GM21367 (cell line): ENCODE data around the gene IDH2.

Experiments
- ATAC-seq: cut with Tn5 transposase; IDR thresholded peaks from one replicate; pipeline ENCODE4 v1.9.1; 2021; ENCODE audit not compliant: unreplicated experiment

IDH2 gene

DNA sequence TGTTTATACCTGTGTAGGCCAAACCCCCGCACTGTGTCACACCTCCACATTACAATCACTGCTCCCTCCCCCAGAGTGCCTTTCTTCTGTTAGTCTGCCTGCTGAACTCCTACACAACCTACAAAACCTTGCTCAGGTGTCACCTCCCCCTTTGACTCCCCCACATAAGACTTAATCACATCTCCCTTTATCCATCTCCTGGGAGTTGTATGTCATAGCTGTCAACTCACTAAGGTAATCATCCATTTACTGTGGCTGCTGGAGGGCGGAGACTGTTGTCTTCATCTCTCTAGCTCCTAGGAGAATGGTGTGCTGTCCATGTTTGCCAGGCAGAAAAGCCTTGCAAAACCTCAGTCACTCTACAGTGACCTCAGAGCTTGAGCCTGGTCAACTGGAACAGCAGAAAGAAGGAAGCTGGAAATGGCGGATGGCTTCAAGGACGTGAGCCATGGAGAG is 57.3 kb downstream of the IDH2 start:
- no peak for ATAC-seq

DNA sequence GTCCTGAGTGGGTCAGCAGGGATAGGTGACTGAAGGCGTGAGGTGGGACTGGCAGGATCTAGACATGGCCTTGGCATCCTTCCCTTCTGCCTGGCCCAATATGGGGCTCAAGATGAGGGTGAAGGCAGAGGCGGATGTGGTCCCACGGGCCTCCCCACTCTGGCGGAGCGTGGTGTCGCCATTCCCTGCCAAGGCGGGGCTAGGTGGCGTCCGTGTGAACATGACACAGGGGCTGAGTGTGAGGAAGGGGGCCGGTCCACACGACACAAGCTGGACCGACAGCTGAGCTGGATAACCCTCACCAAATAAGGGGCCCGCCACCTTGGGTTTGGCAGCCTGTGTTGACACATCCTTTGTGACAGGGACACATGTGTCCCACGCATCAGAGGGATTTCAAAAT is 58.1 kb downstream of the IDH2 start:
- no peak for ATAC-seq

DNA sequence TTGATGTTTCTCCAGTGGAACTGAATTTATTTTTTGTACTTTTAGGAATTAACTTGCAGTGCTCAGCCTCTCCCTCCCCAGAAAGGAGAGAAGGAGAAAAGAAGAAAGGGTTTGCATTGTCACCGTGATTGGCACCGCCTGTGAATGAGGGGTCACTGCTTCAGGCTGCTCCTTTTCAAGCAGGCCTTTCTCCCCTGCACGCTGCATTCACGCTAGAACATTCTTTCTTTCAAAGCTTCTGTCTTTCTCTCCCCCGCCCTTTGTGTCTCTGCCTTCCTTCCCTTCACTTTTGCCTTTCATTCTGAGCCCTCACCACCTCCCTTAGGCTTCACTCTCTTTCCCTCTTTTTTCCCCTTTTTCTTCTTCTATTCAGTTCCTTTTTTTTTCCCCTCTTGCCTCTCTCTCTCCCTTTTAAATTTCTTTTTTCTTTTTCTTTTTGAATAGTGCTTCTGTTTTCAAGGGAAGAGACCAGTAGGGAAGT is 58.7 kb downstream of the IDH2 start:
- ATAC-seq: no peak

DNA sequence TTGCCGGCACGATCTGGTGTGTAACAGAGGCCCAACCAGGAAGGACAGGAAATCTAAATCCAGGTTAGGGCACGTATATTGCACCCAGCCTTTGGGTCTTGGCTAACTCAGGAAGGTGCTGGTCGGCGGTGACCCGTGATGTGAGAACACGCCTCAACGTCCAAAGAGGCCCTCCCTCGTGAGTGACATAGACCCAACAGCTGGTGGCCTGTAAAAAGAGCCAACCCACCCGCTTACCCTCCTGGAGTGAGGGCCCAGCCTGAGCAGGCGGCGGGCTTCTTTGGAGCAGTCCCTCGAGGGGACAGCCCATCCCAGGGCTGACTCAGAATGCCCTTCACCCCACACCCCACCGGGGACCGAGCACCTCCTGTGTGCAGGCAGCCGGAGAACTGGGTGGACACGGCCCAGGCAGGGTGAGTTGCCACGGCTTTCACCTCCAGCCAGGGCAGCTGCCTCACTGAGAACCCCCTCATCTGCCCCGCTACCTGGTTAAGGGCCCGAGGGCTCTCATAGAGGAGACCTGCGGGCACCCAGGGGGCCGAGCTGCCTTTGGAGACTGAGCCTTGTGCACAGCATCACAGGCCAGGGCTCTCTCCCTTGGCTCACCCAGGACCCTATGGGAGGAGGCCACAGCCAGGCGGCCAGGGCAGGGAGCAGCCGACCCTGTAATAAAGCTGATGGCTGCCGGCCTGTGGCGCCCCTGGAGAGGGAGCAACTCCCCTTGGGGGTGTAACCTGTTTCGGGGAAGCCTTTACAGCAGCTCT is 59.3 kb downstream of the IDH2 start:
- no peak for ATAC-seq

DNA sequence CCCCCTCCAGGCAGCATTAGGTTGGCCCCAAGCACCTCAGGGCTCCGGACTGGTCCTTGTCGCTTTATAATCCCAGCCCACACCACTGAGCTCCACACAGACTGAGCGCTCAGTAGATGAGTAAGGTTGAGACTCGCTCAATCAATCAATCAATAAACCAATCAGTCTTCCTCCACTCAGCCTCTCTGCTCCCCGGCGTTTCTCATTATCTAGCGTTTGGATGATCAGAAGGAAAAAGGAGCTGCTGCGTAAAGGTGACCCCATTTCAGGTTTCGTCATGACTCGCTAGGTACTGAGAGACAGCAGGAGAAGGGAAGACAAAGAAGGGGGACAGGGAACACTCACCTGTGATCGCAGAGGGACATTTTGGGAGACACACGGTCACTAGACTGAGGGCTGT is 59.9 kb downstream of the IDH2 start:
- ATAC-seq: no peak

DNA sequence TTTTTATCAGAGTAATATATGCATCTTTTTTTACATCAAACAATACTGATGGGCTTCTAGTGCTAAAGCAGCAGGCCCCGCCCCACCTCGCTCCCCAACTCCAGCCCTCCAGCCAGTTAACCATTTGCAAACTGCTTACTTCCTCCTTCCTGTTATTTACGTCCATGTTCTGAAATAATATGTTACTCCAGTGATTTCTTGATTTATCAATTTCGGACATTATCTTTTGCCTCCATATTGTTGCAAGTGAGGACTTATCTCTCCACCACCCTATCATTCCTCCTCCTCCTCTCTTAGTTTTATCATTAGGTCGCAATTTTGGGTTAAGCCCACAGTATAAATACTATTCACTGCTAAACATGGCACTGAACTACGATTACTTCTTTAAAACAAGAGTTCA is 61.6 kb downstream of the IDH2 start:
- ATAC-seq: no peak

DNA sequence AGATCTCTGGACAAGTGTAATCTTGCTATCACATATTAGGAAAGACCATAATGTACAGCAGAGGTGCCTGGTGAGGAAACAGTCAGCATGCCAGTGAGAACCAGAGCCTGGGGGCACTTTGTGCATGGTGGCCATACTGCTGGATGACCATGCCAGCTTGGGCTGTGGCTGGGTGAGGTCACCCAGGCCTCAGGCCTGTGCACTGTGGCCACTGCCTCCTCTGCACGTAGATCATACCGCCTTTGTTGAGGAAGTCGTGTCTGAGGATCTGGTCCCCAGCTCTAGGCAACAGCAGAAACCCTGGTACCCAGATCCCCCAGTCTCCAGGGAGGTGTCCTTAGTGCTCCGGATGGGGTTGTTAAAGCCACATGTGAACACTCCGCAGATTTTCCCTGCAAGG is 62.3 kb downstream of the IDH2 start:
- no peak for ATAC-seq

DNA sequence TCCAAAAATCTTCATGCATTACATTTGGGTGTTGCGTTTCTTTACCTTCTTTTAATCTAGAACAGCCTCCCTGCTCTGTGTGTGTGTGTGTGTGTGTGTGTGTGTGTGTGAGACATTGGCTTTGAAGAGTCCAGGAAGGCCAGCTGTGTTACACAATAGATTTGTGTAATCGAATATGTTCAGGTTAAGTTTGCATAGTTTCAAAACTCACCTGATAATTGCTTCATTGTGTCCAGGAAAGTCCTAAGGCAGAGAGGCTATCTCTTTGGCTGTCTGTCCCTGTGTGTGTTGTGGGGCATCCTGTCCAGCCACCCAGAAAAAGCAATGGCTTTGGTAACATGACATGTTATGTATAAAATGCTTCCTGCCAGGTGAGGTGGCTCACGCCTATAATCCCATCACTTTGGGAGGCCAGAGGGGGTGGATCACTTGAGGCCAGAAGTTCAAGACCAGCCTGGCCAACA is 63.6 kb downstream of the IDH2 start:
- ATAC-seq: no peak

DNA sequence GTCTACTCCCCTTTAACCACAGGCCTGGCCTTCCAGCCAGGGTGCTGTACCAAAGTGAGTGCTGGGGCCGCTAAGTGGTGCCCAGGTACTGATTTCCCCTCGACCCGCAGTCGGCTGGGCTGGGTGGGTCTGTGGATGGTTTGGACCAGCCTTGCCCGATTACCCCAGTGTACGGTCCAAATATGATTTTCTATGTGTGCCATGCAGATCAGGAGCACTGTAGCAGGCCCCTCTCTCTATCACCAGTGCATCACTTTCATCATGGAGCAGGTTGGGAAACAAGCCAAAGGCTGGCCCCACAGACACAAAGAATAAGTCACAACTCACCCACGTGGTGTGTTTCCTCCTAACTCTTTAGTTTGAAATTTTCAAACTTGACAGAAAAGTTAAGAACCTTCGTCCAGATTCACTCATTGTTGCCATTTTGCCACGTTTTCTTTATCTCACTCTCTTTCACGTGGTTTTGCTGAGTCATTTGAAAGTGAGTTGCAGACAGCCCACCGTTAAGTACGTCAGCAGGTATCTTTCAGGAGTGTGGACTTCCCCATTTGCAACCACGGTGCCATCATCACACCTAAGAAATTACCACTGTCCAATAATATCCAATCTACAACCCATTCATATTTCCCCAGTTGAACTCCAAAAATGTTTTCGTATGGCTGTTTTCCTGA is 64.2 kb downstream of the IDH2 start:
- peak; percentile 61 for ATAC-seq

DNA sequence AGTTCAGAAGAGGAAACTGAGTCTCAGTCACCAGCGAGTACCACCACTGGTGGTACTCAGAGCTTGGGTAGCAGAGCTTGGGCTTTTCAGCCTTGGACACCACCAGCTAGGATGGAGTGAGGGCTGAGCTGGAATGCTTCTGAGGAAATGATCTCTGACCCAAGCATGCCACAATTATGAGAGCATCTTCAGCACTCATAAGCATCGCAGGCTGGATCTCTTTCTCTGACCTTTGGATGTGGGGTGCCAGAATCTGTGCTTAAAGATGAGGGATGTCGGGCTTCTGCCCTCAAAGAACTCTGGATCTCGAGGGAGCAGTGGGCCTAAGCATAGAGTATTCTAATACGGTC is 64.8 kb downstream of the IDH2 start:
- ATAC-seq: no peak

DNA sequence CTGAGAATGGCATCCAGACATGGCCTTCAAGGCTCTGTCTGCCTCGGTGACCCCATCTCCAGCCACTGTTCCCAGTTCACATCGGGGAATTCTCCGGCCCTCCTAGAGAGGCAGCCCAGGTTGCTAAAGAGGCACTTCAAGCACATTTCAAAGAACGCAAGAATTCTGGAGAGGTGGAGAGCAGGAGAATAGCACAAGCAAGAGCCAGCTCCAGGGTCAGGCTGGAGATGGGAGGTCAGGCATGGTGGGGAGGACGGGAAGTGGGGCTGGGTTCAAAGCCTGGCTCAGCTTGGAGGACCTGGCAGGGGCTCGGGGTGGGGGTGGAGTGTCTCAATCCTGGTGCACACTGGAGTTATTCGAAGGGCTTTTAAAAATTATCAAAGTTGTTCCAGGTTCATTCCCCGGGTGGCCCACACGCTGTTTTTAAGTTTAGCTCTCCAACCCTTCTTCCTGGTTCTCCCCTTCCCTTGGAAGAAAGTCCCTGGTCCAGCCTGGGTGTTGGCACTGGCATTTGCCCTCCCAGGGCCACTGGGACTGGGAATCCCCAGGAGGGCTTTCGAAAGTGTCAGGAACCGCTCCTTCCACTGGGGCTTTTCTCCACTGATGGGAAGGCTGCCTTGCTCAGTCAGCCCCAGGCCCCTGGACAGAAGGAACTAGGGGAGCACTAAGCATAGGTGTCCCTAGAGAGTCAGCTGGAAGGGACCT is 65.3 kb downstream of the IDH2 start:
- ATAC-seq: no peak

DNA sequence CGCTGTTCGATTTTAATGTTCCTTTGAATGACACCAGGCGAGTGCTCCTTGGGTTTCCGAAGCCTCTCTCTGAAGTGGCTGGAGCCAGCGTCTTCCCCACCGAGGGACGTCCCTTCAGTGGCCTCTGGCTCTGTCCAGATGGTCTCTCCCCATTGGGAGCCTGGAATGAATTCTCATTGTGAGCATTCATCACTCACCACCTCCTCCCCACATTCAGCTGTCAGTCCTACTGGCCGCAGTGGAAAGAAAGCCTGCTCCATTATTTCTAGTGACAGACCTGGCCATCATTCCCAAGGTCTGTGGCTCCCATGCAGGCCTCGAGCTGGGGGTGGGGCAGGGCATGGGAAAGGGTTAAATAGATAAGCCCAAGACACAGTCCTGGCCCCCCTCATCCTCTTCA is 65.9 kb downstream of the IDH2 start:
- no peak for ATAC-seq

DNA sequence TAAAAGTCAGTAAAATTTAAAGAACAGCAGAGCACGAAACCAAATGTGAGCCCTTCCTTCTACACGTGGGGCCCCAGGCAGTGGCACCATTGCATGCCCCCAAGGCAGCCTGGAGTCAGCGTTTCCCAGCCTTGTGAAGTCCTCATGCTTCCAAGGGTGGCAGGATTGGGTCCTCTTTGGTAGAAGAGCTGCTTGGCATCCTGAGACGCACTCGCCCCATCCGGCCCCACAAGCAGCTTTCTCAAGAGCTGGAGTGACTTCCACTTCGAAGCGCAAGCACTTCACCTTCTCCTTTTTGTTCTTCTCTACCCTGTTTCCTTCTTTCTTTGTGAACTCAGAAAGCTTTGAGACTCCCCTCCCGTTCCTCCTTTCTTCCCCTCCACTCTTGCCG is 66.4 kb downstream of the IDH2 start:
- no peak for ATAC-seq

DNA sequence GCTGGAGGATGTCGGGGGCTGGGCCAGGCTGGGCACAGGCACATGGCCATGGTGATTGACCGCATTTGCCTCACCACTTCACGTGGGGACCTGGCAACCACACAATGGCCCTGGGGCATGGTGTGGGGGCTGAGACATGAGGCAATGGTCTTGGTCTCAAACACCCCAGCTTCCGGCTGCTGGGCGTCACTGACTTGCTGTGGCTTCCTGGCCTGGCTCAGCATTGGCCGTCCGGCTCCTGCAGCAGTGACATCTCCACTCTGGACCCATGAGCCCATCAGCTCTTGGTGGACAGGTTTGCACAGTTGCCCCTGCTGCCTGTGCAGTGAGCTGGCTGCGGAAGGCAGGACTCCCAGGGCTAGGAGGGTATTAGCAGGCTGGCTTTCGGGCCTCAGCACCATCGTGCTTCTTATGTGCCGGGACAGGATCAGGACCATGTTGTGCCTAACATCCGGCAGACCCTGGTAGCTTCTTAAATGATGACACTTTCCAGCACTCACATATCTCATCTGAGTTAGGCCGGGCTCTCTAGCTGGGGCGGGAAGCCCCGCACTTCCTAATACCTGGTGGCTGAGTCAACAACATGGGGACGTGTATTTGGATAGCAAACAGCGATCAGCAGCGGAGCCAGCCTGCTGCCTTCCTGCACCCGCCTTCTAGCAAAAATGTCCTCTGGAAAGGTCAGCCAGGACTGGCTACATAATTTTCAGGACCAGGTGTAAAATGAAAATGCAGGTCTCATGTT is 67.0 kb downstream of the IDH2 start:
- ATAC-seq: no peak

DNA sequence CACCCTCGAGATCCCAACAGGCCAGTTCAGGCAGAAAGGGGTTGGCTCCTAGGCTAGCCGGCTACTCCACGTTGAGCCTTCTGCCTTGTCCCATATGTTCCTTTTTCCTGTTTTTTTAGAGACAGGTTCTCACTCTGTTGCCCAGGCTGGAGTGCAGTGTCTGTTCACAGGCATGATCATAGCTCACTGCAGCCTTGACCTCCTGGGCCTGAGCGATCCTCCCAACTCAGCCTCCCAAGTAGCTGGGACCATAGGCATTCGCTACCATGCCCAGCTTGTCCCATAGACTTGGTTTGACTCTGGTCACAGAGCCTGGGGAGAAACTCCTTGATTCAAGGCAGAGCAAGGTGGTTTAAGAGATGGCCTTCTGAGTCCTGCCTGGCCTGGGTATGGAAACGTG is 68.8 kb downstream of the IDH2 start:
- ATAC-seq: no peak
